Adrenal gland (tissue), 12 donors: Measurements from ENCODE around the gene BTBD6. TPM values are rescaled to one million over a fixed set of nuclear protein-coding genes. Genes with fewer than 3 reads are reported as not detected.
A peak's percentile ranks its signal among the peaks of the same experiment; 100 is the strongest.

Source experiments
- DNase-seq, 7 donors: peaks; one replicate each; pipeline ENCODE4 v3.0.0-alpha.2; 2019 to 2020
- H3K27ac ChIP-seq, 5 donors: fragments of 200-600 bp; sonication (generic) in 4 of 5; 1 replicate in 3 of 5; 2 replicates in 2 of 5; pipeline versions ENCODE4 v1.5.1 to v1.8.0; 2016 to 2020; ENCODE audit warnings: mild to moderate bottlenecking in 1 of 5
- H3K27me3 ChIP-seq: fragments of 200-600 bp; 2 replicates; pipeline ENCODE4 v1.8.0; 2021
- H3K36me3 ChIP-seq, 2 donors: fragments of 200-600 bp; replicated peaks in 1 of 2; 1 replicate in 1 of 2; 2 replicates in 1 of 2; pipeline versions ENCODE4 v1.5.1 to v1.8.0; 2018 to 2022
- H3K4me1 ChIP-seq, 2 donors: fragments of 200-600 bp; replicated peaks in 1 of 2; 1 replicate in 1 of 2; 2 replicates in 1 of 2; pipeline versions ENCODE4 v1.5.1 to v1.8.0; 2018 to 2021
- H3K4me3 ChIP-seq, 4 donors: fragments of 200-600 bp; sonication (generic) in 3 of 4; one replicate each; pipeline ENCODE4 v1.5.1; 2016 to 2018
- H3K9me3 ChIP-seq, 3 donors: fragments of 200-600 bp; sonication (generic) in 1 of 3; replicated peaks in 1 of 3; 1 replicate in 2 of 3; 2 replicates in 1 of 3; pipeline versions ENCODE4 v1.5.1 to v1.8.0; 2016 to 2021
- CTCF ChIP-seq, 6 experiments: fragments of 450-650 bp in 4 of 6; fragments of 200-600 bp in 2 of 6; sonication (generic) in 1 of 6; IDR thresholded peaks; 1 replicate in 5 of 6; 2 replicates in 1 of 6; pipeline versions ENCODE4 v1.5.1 to v1.8.0; 2016 to 2021; ENCODE audit warnings: antibody characterized with exemption in 6 of 6, mild to moderate bottlenecking in 2 of 6, moderate library complexity in 1 of 6
- POLR2A ChIP-seq, 2 donors: fragments of 450-650 bp; IDR thresholded peaks; one replicate each; pipeline ENCODE4 v1.6.1; 2017; ENCODE audit warnings: antibody characterized with exemption in 2 of 2, mild to moderate bottlenecking in 2 of 2, moderate library complexity in 1 of 2
- WGBS, 4 donors: extraction: QIAGEN DNeasy Blood & Tissue Kit in 2 of 4; methylation state at CpG; one replicate each; pipeline versions ENCODE4 v1.1.5 to v1.1.7; 2013 to 2017; 5-methylcytosine and 5-hydroxymethylcytosine counted together
- intact Hi-C, 2 donors: fragments of 100-400 bp; cut with DNase I; formaldehyde crosslinking; loops; one replicate each; pipeline versions ENCODE4 v1.14.1 to v1.15.0; 2022 to 2023
- polyA plus RNA-seq, 3 donors: library from polyadenylated mRNA; stranded (reverse); fragments of 200-250 nt in 2 of 3; fragments of 350-450 nt in 1 of 3; fragmentation: Illumina TruSeq in 1 of 3; extraction: RNeasy Lipid Tissue Mini Kit (QIAGEN cat#74804) in 1 of 3; gene quantifications; one replicate each; pipeline ENCODE4 v1.2.3, GENCODE V29; 2013 to 2014
- total RNA-seq, 9 donors: library from RNA; depleted of rRNA in 4 of 9; stranded (reverse); fragments of >200 nt in 4 of 9; fragments of 120-200 nt in 1 of 9; fragmentation: NEBNext Ultra II Directional in 1 of 9; extraction: Animal tissue kit (Norgen Biotek cat#: 25700) in 1 of 9; gene quantifications; one replicate each; pipeline versions ENCODE4 v1.1.0 to v1.2.4, GENCODE V29; 2013 to 2023
- donor health status: healthy with polysubstance abuse.
- donor health status: Bipolar disorder and iron deficiency.
- donor health status: DM: yes; HTN: yes; CAD: no.
- donor health status: DM: no; HTN: no; CAD: no.
- donor health status: DM: no; HTN: no; CAD: no.
- donor health status: DM: yes; HTN: yes; CAD: no.

Gene BTBD6
- total and polyA plus RNA-seq, 12 donors = 14.3 to 78.5 (median 33.6) TPM

- intact Hi-C loops = no loop called here
- peaks cover 0 to 33% of the 10 kb centered on the region in 2 donors for H3K36me3 ChIP-seq
- no peaks in the 10 kb centered on the region for H3K9me3 ChIP-seq
- peaks cover 6 to 24% of the 10 kb centered on the region in 2 donors for H3K4me1 ChIP-seq
- TF ChIP-seq POLR2A (IDR thresholded peaks at IDR 0.05) = no peak
- TF ChIP-seq CTCF (IDR thresholded peaks at IDR 0.05) = peak in 1 of 6 experiments; percentile 4
- WGBS, 4 donors = 51 to 89% (median 60%) methylated on average over 30 to 62 of the region's 62 CpGs
- peak in 6 of 7 donors; percentile 20 to 63 (median 30) for DNase-seq
- H3K4me3 ChIP-seq = peak overlapping the region in 1 of 4 donors; percentile 91
- peak overlapping the region in 4 of 5 donors; percentile 40 to 100 (median 74) for H3K27ac ChIP-seq
- H3K27me3 ChIP-seq = no peaks in the 10 kb centered on the region
These were observed 1.1 kb downstream of the BTBD6 start for GRCh38 chr14:105249182-105250007.

- no peak for TF ChIP-seq POLR2A (IDR thresholded peaks at IDR 0.05)
- no peak for TF ChIP-seq CTCF (IDR thresholded peaks at IDR 0.05)
- H3K36me3 ChIP-seq = peaks cover 0 to 33% of the 10 kb centered on the region in 2 donors
- H3K27ac ChIP-seq = no peak overlapping the region
These were observed 1.7 kb downstream of the BTBD6 start for GRCh38 chr14:105250008-105250366.

GRCh38 chr14:105250986-105251385, 2.7 kb downstream of the BTBD6 start:
- TF ChIP-seq POLR2A (IDR thresholded peaks at IDR 0.05) (no peak), CTCF (IDR thresholded peaks at IDR 0.05) (no peak)
- H3K4me1 ChIP-seq = peaks cover 6 to 17% of the 10 kb centered on the region in 2 donors
- no peaks in the 10 kb centered on the region for H3K27me3 ChIP-seq
- 74 to 91% (median 89%) methylated on average over 3 to 4 of the region's 4 CpGs for WGBS, 4 donors
- intact Hi-C loops = no loop called here
- peaks cover 0 to 33% of the 10 kb centered on the region in 2 donors for H3K36me3 ChIP-seq
- H3K9me3 ChIP-seq = no peaks in the 10 kb centered on the region
- DNase-seq = no peak
- H3K4me3 ChIP-seq = no peak overlapping the region
- no peak overlapping the region for H3K27ac ChIP-seq

More at GRCh38 chr14:105250008-105250366, 1.7 kb downstream of the BTBD6 start:
- intact Hi-C loops = no loop called here
- Histone ChIP-seq H3K4me3 (no peak overlapping the region), H3K4me1 (peaks cover 6 to 24% of the 10 kb centered on the region in 2 donors), H3K9me3 (no peaks in the 10 kb centered on the region), H3K27me3 (no peaks in the 10 kb centered on the region)
- DNase-seq = no peak
- WGBS, 4 donors = 97 to 99% (median 98%) methylated on average over 9 to 16 of the region's 16 CpGs

GRCh38 chr14:105251920-105252319, 3.6 kb downstream of the BTBD6 start:
- Histone ChIP-seq H3K9me3 (no peaks in the 10 kb centered on the region), H3K27ac (no peak overlapping the region), H3K27me3 (no peaks in the 10 kb centered on the region), H3K4me3 (no peak overlapping the region), H3K4me1 (peaks cover 6 to 15% of the 10 kb centered on the region in 2 donors), H3K36me3 (peaks cover 0 to 32% of the 10 kb centered on the region in 2 donors)
- 90 to 96% (median 94%) methylated on average over 5 to 6 of the region's 6 CpGs for WGBS, 4 donors
- DNase-seq = no peak
- TF ChIP-seq POLR2A (IDR thresholded peaks at IDR 0.05) (no peak), CTCF (IDR thresholded peaks at IDR 0.05) (no peak)
- intact Hi-C loops = no loop called here
